Transverse colon (tissue), 4 donors: ENCODE data around the gene ARHGAP30. TPM values are rescaled to one million over a fixed set of nuclear protein-coding genes. Genes with fewer than 3 reads are reported as not detected.
A peak's percentile ranks its signal among the peaks of the same experiment; 100 is the strongest.

Source experiments
- DNase-seq: peaks from one replicate; pipeline ENCODE4 v3.0.0-alpha.2; 2019
- H3K27ac ChIP-seq, 4 donors: fragments of 200-600 bp; sonication (generic); 2 replicates each; pipeline ENCODE4 v1.5.1; 2016 to 2018; ENCODE audit warnings: inconsistent platforms in 4 of 4
- H3K27me3 ChIP-seq: fragments of 200-600 bp; sonication (generic); 2 replicates; pipeline ENCODE4 v1.5.1; 2017; ENCODE audit warnings: inconsistent platforms
- H3K36me3 ChIP-seq, 4 donors: fragments of 200-600 bp; sonication (generic); 2 replicates each; pipeline ENCODE4 v1.5.1; 2017 to 2019; ENCODE audit warnings: inconsistent platforms in 4 of 4
- H3K4me1 ChIP-seq, 4 donors: fragments of 200-600 bp; sonication (generic); 2 replicates each; pipeline ENCODE4 v1.5.1; 2017 to 2020; ENCODE audit warnings: inconsistent platforms in 4 of 4
- H3K4me3 ChIP-seq, 4 donors: fragments of 200-600 bp; sonication (generic); 1 replicate in 1 of 4; 2 replicates in 3 of 4; pipeline versions ENCODE4 v1.5.1 to v1.6.1; 2017 to 2019; ENCODE audit warnings: inconsistent platforms in 4 of 4
- H3K9me3 ChIP-seq, 2 donors: fragments of 200-600 bp; sonication (generic); 2 replicates each; pipeline ENCODE4 v1.5.1; 2017 to 2019; ENCODE audit warnings: inconsistent platforms in 2 of 2
- CTCF ChIP-seq, 5 experiments: fragments of 200-600 bp in 3 of 5; fragments of 450-650 bp in 2 of 5; sonication (generic) in 3 of 5; IDR thresholded peaks; 1 replicate in 2 of 5; 2 replicates in 3 of 5; pipeline ENCODE4 v1.5.1; 2016 to 2017; ENCODE audit warnings: antibody characterized with exemption in 5 of 5, inconsistent platforms in 3 of 5, mild to moderate bottlenecking in 2 of 5, moderate library complexity in 1 of 5
- EP300 ChIP-seq: sonication (generic); formaldehyde crosslinking; IDR thresholded peaks from one replicate; pipeline ENCODE4 v1.6.1; 2017; ENCODE audit warnings: antibody characterized with exemption, low read depth
- POLR2A ChIP-seq: fragments of 450-650 bp; IDR thresholded peaks from one replicate; pipeline ENCODE4 v1.6.1; 2016; ENCODE audit warnings: antibody characterized with exemption, mild to moderate bottlenecking, moderate library complexity
- POLR2AphosphoS5 ChIP-seq, 3 donors: sonication (generic); formaldehyde crosslinking; IDR thresholded peaks; one replicate each; pipeline ENCODE4 v1.6.1; 2016; ENCODE audit warnings: antibody characterized with exemption in 3 of 3
- WGBS, 2 donors: methylation state at CpG; one replicate each; pipeline ENCODE4 v1.1.5; 2018; ENCODE audit warnings: low coverage in 1 of 2; 5-methylcytosine and 5-hydroxymethylcytosine counted together
- in situ Hi-C, 4 donors: fragments of 200-750 bp; cut with MboI; loops; one replicate each; pipeline versions ENCODE4 v1.15.0 to v1.15.1; 2017; ENCODE audit warnings: low sequenced_read_pairs in 3 of 4, low pct_ligation_motif_present in 1 of 4, low pct_unique_long_range_greater_than_20kb in 1 of 4
- intact Hi-C: fragments of 100-400 bp; cut with DNase I; formaldehyde crosslinking; loops from one replicate; pipeline ENCODE4 v1.15.1; 2023; ENCODE audit warnings: low total_unique reads
- total RNA-seq, 4 donors: library from RNA; depleted of rRNA; stranded (reverse); fragments of >200 nt; gene quantifications; one replicate each; pipeline ENCODE4 v1.1.0, GENCODE V29; 2016

Gene ARHGAP30
- total RNA-seq, 4 donors from 2014 or later = 0.60 to 11.0 (median 4.4) TPM

- Histone ChIP-seq H3K4me1 (peaks cover 8 to 31% (median 23%) of the 10 kb centered on the region in 4 donors), H3K36me3 (no peaks in the 10 kb centered on the region), H3K9me3 (no peaks in the 10 kb centered on the region), H3K27me3 (no peaks in the 10 kb centered on the region), H3K27ac (peak overlapping the region in 1 of 4 donors; percentile 43), H3K4me3 (no peak overlapping the region)
- intact Hi-C loops = loop anchor here (5.0 kb wide), 1 partner anchor 1869 kb away; no protein-coding TSS in a partner anchor
- no peak for TF ChIP-seq POLR2AphosphoS5 (IDR thresholded peaks at IDR 0.05)
- TF ChIP-seq EP300 = no peak
- TF ChIP-seq CTCF (IDR thresholded peaks at IDR 0.05) = no peak
- TF ChIP-seq POLR2A = no peak
- in situ Hi-C loops = loop anchor here in 1 of 4 donors (25.0 kb wide), 1 partner anchor 249 kb away; no protein-coding TSS in a partner anchor
- peak; percentile 20 for DNase-seq
- WGBS, 2 donors = 48% methylated on average over 4 of the region's 4 CpGs; no CpG with 5 or more reads in 1 of the 2 donors
Observed at GRCh38 chr1:161086457-161086856, 16.8 kb upstream of the ARHGAP30 start.

DNA sequence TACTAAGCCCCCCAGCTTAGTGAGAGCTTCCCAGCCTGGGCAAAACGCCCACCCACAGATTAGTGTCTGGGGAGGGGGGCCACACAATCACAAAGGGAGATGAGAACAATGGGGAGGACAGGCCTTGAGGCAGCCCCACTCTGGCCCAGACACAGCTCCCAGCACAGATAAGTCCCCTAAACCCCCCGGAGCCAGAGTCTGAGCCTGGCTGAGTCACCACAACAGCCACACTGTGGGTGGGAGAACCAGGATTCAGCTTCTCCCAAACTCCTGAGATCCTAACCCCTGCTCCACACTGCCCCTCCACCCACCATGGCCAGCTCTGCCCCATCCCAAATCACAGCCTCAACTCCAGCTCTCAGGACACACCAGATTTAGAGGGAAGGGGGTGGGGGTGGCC is 15.5 kb upstream of the ARHGAP30 start:
- DNase-seq = no peak
- Histone ChIP-seq H3K4me1 (peaks cover 8 to 31% (median 23%) of the 10 kb centered on the region in 4 donors), H3K27me3 (no peaks in the 10 kb centered on the region), H3K36me3 (no peaks in the 10 kb centered on the region), H3K9me3 (no peaks in the 10 kb centered on the region), H3K27ac (no peak overlapping the region), H3K4me3 (no peak overlapping the region)
- 68% methylated on average over 2 of the region's 2 CpGs; no CpG with 5 or more reads in 1 of the 2 donors for WGBS, 2 donors
- intact Hi-C loops = loop anchor here (5.0 kb wide), 1 partner anchor 1868 kb away; no protein-coding TSS in a partner anchor
- no peak for TF ChIP-seq EP300
- no peak for TF ChIP-seq POLR2A
- no peak for TF ChIP-seq POLR2AphosphoS5 (IDR thresholded peaks at IDR 0.05)
- no peak for TF ChIP-seq CTCF (IDR thresholded peaks at IDR 0.05)
- in situ Hi-C loops = loop anchor here in 1 of 4 donors (25.0 kb wide), 1 partner anchor 248 kb away; no protein-coding TSS in a partner anchor

- intact Hi-C loops (no loop called here), in situ Hi-C loops (loop anchor here in 1 of 4 donors (25.0 kb wide), 1 partner anchor 247 kb away; no protein-coding TSS in a partner anchor)
- no peaks in the 10 kb centered on the region for H3K27me3 ChIP-seq
- 87% methylated on average over 1 of the region's 1 CpG; no CpG with 5 or more reads in 1 of the 2 donors for WGBS, 2 donors
- no peaks in the 10 kb centered on the region for H3K36me3 ChIP-seq
- no peak overlapping the region for H3K27ac ChIP-seq
- no peaks in the 10 kb centered on the region for H3K9me3 ChIP-seq
- DNase-seq = no peak
- no peak overlapping the region for H3K4me3 ChIP-seq
- peaks cover 8 to 27% (median 21%) of the 10 kb centered on the region in 4 donors for H3K4me1 ChIP-seq
- TF ChIP-seq POLR2AphosphoS5 (IDR thresholded peaks at IDR 0.05) (no peak), EP300 (no peak), CTCF (IDR thresholded peaks at IDR 0.05) (no peak), POLR2A (no peak)
Observed at GRCh38 chr1:161084597-161084988, 14.9 kb upstream of the ARHGAP30 start.

DNA sequence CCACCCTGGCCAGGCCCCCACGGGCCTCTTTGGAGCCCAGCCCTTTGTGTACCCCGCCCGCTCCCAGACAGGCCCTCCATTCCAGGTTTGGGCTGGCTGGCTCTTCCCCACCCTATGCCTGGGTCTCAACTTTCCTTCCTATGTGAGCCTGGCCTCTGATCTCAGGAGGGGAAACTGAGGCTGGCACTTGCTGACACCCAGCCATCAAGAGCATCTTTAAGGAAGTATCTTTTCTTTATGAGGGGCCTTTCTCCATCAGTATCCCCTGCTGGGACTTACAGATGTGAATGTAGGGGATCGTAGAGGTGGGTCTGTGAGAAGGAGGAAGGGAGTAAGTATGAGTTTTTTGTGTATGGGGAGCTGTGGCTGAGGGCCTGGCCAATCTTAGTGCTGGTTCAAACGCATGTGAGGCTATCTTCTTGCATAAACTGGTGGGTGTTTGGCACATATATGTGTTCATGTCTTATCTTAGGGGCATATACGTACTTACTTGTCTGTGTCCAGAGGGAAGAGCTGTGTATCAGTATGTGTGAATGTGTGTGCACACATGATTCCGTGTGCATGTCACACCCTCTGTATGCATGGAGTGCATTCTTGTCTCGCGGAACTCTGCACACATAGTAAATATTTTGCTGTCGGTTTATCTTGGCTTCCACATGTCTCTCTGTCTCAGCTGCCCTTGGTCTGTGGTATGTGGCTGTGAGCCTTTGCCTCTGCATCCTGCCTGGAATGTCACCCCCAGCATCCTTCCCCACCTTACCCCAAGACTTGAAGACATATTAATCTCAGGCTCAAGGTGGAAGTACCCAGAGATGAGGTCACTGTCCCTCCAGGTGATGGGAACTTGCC is 14.3 kb upstream of the ARHGAP30 start:
- no peaks in the 10 kb centered on the region for H3K27me3 ChIP-seq
- WGBS, 2 donors = 60 to 68% methylated on average over 3 to 10 of the region's 10 CpGs
- peak overlapping the region; percentile 34 to 58 (median 42) for H3K27ac ChIP-seq
- no peaks in the 10 kb centered on the region for H3K36me3 ChIP-seq
- intact Hi-C loops = no loop called here
- no peak overlapping the region for H3K4me3 ChIP-seq
- in situ Hi-C loops = loop anchor here in 1 of 4 donors (25.0 kb wide), 1 partner anchor 247 kb away; no protein-coding TSS in a partner anchor
- no peak for DNase-seq
- H3K4me1 ChIP-seq = peaks cover 8 to 21% (median 18%) of the 10 kb centered on the region in 4 donors
- no peak for TF ChIP-seq POLR2A
- TF ChIP-seq EP300 = no peak
- no peak for TF ChIP-seq POLR2AphosphoS5 (IDR thresholded peaks at IDR 0.05)
- no peak for TF ChIP-seq CTCF (IDR thresholded peaks at IDR 0.05)
- H3K9me3 ChIP-seq = no peaks in the 10 kb centered on the region
